ENCODE results near the gene CEP170B. TPM values are rescaled to one million over a fixed set of nuclear protein-coding genes. Genes with fewer than 3 reads are reported as not detected.
A peak's percentile ranks its signal among the peaks of the same experiment; 100 is the strongest.
"Not testable (repeated sequence)": the region's sequence is repeated elsewhere in the genome, so short reads cannot be mapped to it uniquely, and the experiment has no call there.

CEP170B gene
- total and polyA plus RNA-seq, 2 donors = 4.9 to 19.2 TPM

- Histone ChIP-seq H3K4me1 (ENCODE audit: insufficient read depth) (no peaks in the 10 kb centered on the region), H3K36me3 (ENCODE audit: insufficient read depth) (no peaks in the 10 kb centered on the region), H3K4me3 (ENCODE audit: low read depth, low read length) (no peak overlapping the region), H3K27ac (ENCODE audit: low read depth) (no peak overlapping the region)
- DNase-seq (ENCODE audit: extremely low spot score) = no peak
- WGBS = 81% methylated on average over 21 of the region's 21 CpGs
These were observed 8.8 kb upstream of the CEP170B start for GRCh38 chr14:104856157-104856868.

- WGBS = 66% methylated on average over 25 of the region's 25 CpGs
- no peak overlapping the region for H3K27ac ChIP-seq (ENCODE audit: low read depth)
- no peak for DNase-seq (ENCODE audit: extremely low spot score)
- H3K4me3 ChIP-seq (ENCODE audit: low read depth, low read length) = no peak overlapping the region
- H3K36me3 ChIP-seq (ENCODE audit: insufficient read depth) = no peaks in the 10 kb centered on the region
- H3K4me1 ChIP-seq (ENCODE audit: insufficient read depth) = no peaks in the 10 kb centered on the region
These were observed 7.9 kb upstream of the CEP170B start for GRCh38 chr14:104856869-104857860.

GRCh38 chr14:104857931-104858330 is 7.1 kb upstream of the CEP170B start:
- H3K36me3 ChIP-seq (ENCODE audit: insufficient read depth); DNase-seq (ENCODE audit: extremely low spot score); H3K4me1 ChIP-seq (ENCODE audit: insufficient read depth); H3K27ac ChIP-seq (ENCODE audit: low read depth); H3K4me3 ChIP-seq (ENCODE audit: low read depth, low read length): not testable (repeated sequence)
- WGBS = 95% methylated on average over 6 of the region's 6 CpGs

- Histone ChIP-seq H3K27ac (ENCODE audit: low read depth) (no peak overlapping the region), H3K36me3 (ENCODE audit: insufficient read depth) (no peaks in the 10 kb centered on the region), H3K4me3 (ENCODE audit: low read depth, low read length) (no peak overlapping the region), H3K4me1 (ENCODE audit: insufficient read depth) (no peaks in the 10 kb centered on the region)
- WGBS = 84% methylated on average over 8 of the region's 8 CpGs
- DNase-seq (ENCODE audit: extremely low spot score) = no peak
These were observed 6.1 kb upstream of the CEP170B start for GRCh38 chr14:104858811-104859426.

DNA sequence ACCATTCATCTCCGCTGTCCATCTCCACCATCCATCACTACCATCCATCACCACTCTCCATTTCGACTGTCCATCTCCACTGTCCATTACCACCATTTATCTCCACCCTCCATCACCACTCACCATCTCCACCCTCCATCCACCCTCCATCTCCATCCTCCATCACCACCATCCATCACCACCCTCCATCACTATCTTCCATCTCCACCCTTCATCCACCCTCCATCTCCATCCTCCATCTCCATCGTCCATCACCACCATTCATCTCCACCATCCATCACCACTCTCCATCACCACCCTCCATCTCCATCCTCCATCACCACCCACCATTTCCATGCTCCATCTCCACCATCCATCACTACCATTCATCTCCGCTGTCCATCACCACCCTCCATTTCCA is 5.2 kb upstream of the CEP170B start:
- 98% methylated on average over 4 of the region's 4 CpGs for WGBS
- DNase-seq (ENCODE audit: extremely low spot score) = no peak

GRCh38 chr14:104860414-104860813 is 4.7 kb upstream of the CEP170B start:
- no peak for DNase-seq (ENCODE audit: extremely low spot score)
- H3K36me3 ChIP-seq (ENCODE audit: insufficient read depth) = no peaks in the 10 kb centered on the region
- H3K4me3 ChIP-seq (ENCODE audit: low read depth, low read length) = no peak overlapping the region
- no peak overlapping the region for H3K27ac ChIP-seq (ENCODE audit: low read depth)
- no peaks in the 10 kb centered on the region for H3K4me1 ChIP-seq (ENCODE audit: insufficient read depth)

More for the DNA sequence above, 5.2 kb upstream of the CEP170B start:
- Histone ChIP-seq H3K4me1 (ENCODE audit: insufficient read depth) (no peaks in the 10 kb centered on the region), H3K27ac (ENCODE audit: low read depth) (no peak overlapping the region), H3K36me3 (ENCODE audit: insufficient read depth) (no peaks in the 10 kb centered on the region), H3K4me3 (ENCODE audit: low read depth, low read length) (no peak overlapping the region)

DNA sequence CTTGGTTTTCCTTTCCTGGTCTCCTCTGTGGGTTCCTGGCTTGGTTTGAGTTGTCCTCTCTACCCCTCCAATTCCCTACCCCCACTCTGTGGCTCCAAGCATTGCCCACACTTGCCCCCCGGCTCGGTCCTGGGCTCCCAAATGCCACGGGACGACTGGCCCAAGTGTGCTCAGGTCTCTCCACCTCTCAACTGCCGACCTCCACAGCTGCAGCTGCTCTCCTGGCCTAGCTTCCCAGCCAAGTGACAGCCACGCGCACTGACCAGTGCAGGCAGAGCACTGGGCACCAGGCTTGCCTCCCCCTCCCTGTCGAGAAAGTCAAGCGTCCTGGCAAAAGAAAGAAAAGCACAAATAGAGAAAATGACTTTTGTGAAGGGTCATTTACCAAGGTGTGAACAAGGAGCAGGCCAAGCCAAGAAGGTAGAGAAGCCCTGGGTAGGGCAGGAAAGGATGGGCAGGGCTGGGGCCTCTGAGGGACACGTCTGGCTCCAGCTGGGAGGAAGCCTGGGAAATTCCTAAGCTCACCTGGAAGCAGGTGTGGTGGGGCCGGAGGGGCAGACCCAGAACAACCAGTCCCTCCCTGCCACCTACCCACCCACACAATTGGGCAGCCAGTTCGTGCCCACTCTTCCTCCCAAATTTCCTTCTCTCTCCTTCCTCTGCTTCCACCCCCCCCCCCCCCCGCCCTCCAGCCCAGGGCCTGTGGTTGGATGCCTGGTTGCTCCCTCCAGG is 1.8 kb upstream of the CEP170B start:
- no peaks in the 10 kb centered on the region for H3K36me3 ChIP-seq (ENCODE audit: insufficient read depth)
- H3K4me3 ChIP-seq (ENCODE audit: low read depth, low read length) = no peak overlapping the region
- WGBS = 71% methylated on average over 13 of the region's 13 CpGs
- no peaks in the 10 kb centered on the region for H3K4me1 ChIP-seq (ENCODE audit: insufficient read depth)
- DNase-seq (ENCODE audit: extremely low spot score) = no peak
- no peak overlapping the region for H3K27ac ChIP-seq (ENCODE audit: low read depth)

GRCh38 chr14:104863923-104864266 is 1.2 kb upstream of the CEP170B start:
- H3K4me1 ChIP-seq (ENCODE audit: insufficient read depth) = no peaks in the 10 kb centered on the region
- no peak overlapping the region for H3K27ac ChIP-seq (ENCODE audit: low read depth)
- no peaks in the 10 kb centered on the region for H3K36me3 ChIP-seq (ENCODE audit: insufficient read depth)
- WGBS = 11% methylated on average over 13 of the region's 13 CpGs
- H3K4me3 ChIP-seq (ENCODE audit: low read depth, low read length) = no peak overlapping the region
- no peak for DNase-seq (ENCODE audit: extremely low spot score)

DNA sequence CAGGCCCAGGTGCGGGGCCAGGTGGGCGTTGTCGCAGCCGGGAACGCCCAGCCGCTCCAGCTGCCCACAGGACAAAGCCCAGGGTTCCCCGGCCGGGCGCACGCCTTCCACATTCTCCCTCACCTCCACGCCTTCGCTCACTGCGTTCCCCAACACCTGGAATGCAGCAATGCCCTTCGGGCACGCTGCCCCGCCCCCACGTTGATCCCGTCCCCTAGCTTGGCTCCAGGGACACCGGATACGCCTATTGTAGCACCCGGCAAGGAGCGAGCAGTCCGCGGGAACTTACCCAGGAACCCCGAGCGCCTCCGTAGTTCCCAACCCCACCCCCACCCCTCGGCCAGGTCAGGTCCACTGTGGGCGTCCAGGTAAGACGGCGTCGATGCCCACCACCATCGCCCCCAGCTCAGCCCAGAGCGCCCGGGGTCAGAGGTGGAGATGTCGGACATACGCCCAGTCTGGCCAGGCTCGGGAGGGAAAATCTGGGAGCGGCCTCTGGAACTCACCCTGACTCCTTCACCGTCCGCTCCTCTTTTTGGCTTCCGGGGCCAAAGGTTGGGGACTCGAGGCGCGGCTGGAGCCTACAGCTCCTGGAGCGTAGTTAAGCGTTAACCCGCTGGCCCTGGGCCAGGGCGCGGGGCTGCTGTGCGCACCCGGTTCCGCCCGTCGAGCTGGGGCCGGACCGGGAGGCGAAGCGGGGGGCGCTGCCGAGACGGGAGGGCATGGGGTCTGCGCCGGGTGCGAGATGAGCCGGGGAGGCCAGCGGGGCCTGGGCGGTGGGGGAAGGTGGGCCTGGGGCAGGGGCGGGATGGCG is 594 bp upstream of the CEP170B start:
- Histone ChIP-seq H3K4me1 (ENCODE audit: insufficient read depth) (no peaks in the 10 kb centered on the region), H3K27ac (ENCODE audit: low read depth) (no peak overlapping the region), H3K36me3 (ENCODE audit: insufficient read depth) (no peaks in the 10 kb centered on the region), H3K4me3 (ENCODE audit: low read depth, low read length) (peak overlapping the region; percentile 65)
- WGBS = 2% methylated on average over 70 of the region's 70 CpGs
- no peak for DNase-seq (ENCODE audit: extremely low spot score)

- 5% methylated on average over 67 of the region's 68 CpGs for WGBS
- H3K27ac ChIP-seq (ENCODE audit: low read depth) = peak overlapping the region; percentile 59
- peak overlapping the region; percentile 65 for H3K4me3 ChIP-seq (ENCODE audit: low read depth, low read length)
- no peaks in the 10 kb centered on the region for H3K36me3 ChIP-seq (ENCODE audit: insufficient read depth)
- DNase-seq (ENCODE audit: extremely low spot score) = no peak
- H3K4me1 ChIP-seq (ENCODE audit: insufficient read depth) = no peaks in the 10 kb centered on the region
These were observed 768 bp downstream of the CEP170B start for GRCh38 chr14:104865631-104866441.

DNA sequence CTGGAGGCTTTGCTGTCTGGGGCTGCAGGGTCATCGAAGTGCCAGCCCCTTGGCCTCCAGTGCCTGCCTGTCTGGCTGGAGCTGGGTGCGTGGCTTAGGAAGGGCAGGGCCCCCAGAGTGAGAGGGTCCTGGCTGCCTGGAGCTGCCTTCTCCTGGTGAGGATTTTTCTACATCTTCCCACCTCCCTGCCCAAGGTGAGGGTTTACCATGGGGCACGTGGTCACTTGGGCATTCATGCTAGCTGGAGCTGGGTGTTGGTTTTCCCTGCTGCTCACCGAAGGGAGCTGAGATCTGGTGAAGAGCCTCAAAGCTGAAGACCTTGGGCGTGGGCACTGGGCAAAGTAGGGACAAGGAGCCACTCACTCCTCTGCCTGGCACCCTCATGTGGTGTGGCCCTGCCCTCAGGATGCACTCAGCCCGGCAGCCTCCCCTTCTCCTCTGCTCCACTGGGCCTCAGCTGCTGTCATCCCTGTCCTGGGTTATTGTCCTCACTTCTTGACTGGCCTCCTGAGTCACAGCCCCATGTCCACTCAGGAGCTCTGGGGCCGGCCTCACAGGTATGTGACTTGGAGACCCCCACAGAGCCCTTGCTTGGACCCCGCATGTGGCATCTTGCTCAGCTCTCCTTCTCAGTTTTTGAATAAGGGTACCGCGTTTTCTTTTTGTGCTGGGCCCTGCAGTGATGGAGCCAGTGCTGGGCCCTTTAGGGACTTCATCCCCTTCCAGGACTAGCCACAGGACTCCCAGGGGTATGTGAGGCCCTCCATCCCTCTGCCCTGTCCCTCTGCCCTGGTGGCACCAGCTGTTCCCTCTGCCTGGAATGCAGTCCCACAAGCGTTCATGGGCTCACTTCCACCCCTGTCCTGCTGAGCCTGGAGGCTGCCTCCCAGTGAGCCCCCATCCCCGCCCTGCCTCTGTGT is 1.6 kb downstream of the CEP170B start:
- Histone ChIP-seq H3K36me3 (ENCODE audit: insufficient read depth) (no peaks in the 10 kb centered on the region), H3K27ac (ENCODE audit: low read depth) (no peak overlapping the region), H3K4me3 (ENCODE audit: low read depth, low read length) (peak overlapping the region; percentile 65), H3K4me1 (ENCODE audit: insufficient read depth) (no peaks in the 10 kb centered on the region)
- 88% methylated on average over 12 of the region's 12 CpGs for WGBS
- DNase-seq (ENCODE audit: extremely low spot score) = no peak

All from urinary bladder (tissue), 4 donors.